ENCODE data around the gene PGAP6. TPM values are rescaled to one million over a fixed set of nuclear protein-coding genes. Genes with fewer than 3 reads are reported as not detected.

The PGAP6 gene, protein sequence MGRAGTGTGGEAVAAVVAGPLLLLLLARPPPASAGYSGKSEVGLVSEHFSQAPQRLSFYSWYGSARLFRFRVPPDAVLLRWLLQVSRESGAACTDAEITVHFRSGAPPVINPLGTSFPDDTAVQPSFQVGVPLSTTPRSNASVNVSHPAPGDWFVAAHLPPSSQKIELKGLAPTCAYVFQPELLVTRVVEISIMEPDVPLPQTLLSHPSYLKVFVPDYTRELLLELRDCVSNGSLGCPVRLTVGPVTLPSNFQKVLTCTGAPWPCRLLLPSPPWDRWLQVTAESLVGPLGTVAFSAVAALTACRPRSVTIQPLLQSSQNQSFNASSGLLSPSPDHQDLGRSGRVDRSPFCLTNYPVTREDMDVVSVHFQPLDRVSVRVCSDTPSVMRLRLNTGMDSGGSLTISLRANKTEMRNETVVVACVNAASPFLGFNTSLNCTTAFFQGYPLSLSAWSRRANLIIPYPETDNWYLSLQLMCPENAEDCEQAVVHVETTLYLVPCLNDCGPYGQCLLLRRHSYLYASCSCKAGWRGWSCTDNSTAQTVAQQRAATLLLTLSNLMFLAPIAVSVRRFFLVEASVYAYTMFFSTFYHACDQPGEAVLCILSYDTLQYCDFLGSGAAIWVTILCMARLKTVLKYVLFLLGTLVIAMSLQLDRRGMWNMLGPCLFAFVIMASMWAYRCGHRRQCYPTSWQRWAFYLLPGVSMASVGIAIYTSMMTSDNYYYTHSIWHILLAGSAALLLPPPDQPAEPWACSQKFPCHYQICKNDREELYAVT
- total RNA-seq = 67.5 and 116 TPM in 2 replicates

GRCh38 chr16:381789-382717 is at the start of gene PGAP6:
Gene PGAP6, minus strand, starts transcription at chr16:381978. Its CDS starts 157 bp downstream, at chr16:381821.

DNA sequence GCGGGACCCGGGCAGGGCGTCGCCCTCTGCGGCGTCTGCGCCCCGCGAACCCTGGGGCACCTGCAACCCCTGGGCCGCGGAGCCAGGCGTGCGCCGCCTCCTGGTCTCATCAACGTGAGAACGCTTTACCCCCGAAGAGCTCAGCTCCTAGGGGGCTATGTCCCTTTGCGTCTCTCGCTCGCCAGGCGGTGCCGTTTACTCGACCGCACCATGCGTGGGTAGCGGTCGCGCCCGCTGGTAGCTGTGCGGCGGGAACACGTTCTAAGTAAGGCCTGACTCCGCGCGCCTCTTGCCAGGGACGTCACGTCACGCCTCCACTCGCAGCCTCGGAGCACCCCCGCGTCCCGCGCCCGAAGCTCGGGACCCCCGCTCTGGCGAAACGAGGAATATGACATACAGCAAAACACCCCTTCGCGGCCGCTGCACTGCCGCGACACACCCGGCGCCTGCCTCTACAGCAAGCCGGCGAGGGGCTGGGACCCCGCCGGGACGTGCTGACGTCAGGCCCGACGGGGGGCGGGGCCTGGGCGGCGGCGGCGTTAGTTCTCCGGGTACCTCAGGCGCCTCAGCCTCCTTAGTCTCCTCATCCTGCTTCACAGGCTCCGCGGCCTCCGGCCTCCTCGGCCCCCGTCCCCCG is 43.4 kb upstream of the PGAP6 start, which contains the start of gene RAB11FIP3:
Gene RAB11FIP3, plus strand, starts transcription at position 568 of the 637 bp plus-strand sequence. CDS start 358 bp downstream, outside the sequence.

DNA sequence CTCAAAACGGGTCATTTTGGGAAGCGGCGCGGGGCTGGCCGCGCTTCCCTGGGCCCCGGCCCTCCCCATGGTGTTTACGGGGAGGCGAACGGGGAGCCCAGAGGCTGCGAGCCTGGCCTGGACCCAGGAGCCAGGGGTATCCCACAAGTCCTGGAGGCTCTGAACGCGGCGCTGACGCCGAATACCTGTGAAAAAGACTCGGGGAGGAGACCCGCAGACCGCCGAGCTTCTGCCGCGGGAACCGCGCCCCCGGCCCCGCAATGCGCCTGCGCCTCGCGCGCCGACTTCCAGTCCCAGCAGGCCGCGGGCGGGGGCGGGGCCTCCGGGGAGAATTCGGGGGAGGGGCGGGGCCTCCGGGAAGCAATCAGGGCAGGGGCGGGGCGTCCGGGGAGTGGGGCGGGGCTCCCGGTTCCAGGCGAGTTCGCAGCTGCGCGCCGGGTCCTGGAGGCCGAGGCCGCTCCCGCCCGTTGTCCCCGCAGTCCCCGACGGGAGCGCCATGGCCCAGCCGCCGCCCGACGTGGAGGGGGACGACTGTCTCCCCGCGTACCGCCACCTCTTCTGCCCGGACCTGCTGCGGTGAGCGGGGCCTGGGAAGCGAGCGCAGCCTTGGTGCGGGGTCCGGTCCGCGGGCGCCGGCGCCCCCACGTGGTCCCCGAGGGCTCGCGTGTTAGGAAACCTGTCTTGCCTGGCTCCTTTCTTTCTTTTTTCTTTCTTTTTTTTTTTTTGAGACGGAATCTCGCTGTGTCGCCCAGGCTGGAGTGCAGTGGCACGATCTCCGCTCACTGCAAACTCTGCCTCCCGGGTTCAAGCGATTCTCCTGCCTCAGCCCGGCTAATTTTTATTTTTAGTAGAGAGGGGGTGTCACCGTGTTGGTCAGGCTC is 19.9 kb upstream of the PGAP6 start, which contains the start of gene DECR2:
Gene DECR2, plus strand, starts transcription at position 418 of the 881 bp plus-strand sequence. Its CDS starts 79 bp downstream, at position 497.

DNA sequence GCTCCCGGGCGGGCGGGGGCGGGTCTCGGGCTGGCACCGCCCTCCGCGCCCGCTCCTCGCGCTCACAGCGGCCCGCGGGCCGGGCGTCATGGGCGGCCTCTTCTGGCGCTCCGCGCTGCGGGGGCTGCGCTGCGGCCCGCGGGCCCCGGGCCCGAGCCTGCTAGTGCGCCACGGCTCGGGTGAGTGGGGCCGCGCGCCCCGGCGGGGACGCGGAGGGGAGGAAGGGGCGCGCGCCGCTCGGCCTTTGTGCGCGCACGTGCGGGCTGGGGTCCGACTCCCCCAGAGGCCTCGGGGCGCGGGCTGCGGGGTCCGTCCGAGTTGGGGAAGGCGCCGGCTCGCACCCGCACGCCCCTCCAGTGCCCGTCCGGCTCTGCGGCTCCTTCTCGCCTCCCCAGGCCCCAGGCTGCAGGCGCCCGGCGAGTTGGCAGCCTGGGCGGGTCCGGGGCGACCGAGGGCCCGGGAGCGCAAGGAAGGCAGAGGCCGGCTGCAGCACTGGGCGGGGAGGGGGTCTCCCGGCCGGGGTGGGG is 15.4 kb upstream of the PGAP6 start, which contains the start of gene NME4:
Gene NME4, plus strand, starts transcription at position 65 of the 527 bp plus-strand sequence. Its CDS starts 24 bp downstream, at position 89.

GRCh38 chr16:370443-370842 is 11.3 kb downstream of the PGAP6 start, which contains the start of gene MRPL28:
Gene MRPL28, minus strand, starts transcription at chr16:370538. Its CDS starts 320 bp downstream, at chr16:370218.

GRCh38 chr16:352547-353403 is 29.0 kb downstream of the PGAP6 start, which contains the start of gene AXIN1:
Gene AXIN1, minus strand, starts transcription at chr16:352723. Its CDS starts 5,698 bp downstream, at chr16:347025.

Other genes starting within 250 kb of the PGAP6 start
- gene NPRL3, start 243.3 kb downstream of the PGAP6 start, total RNA-seq = 28.0 and 51.8 TPM in 2 replicates
- not detected in 2 replicates for gene HBZ, start 229.3 kb downstream of the PGAP6 start, total RNA-seq
- gene HBM, start 216.0 kb downstream of the PGAP6 start, total RNA-seq = not detected in 2 replicates
- gene HBA2, start 209.1 kb downstream of the PGAP6 start, total RNA-seq = not detected in 2 replicates
- gene HBA1, start 205.3 kb downstream of the PGAP6 start, total RNA-seq = not detected in 2 replicates
- 4.9 TPM in 1 of 2 replicates, not detected in the other for gene HBQ1, start 201.5 kb downstream of the PGAP6 start, total RNA-seq
- 24.8 and 34.2 TPM in 2 replicates for gene LUC7L, start 152.5 kb downstream of the PGAP6 start, total RNA-seq
- 77.1 and 163 TPM in 2 replicates for gene FAM234A, start 147.2 kb downstream of the PGAP6 start, total RNA-seq
- 0.33 and 5.2 TPM in 2 replicates for gene RGS11, start 106.0 kb downstream of the PGAP6 start, total RNA-seq
- gene ARHGDIG, start 101.4 kb downstream of the PGAP6 start, total RNA-seq = 0.33 and 0.89 TPM in 2 replicates
- gene PDIA2, start 98.8 kb downstream of the PGAP6 start, total RNA-seq = 0.25 TPM in 1 of 2 replicates, not detected in the other
- 23.5 and 27.3 TPM in 2 replicates for gene AXIN1, start 29.3 kb downstream of the PGAP6 start, total RNA-seq
- gene MRPL28, start 11.4 kb downstream of the PGAP6 start, total RNA-seq = 173 and 194 TPM in 2 replicates
- gene NME4, start 15.2 kb upstream of the PGAP6 start, total RNA-seq = 138 and 142 TPM in 2 replicates
- 23.1 and 55.1 TPM in 2 replicates for gene DECR2, start 19.9 kb upstream of the PGAP6 start, total RNA-seq
- gene RAB11FIP3, start 43.7 kb upstream of the PGAP6 start, total RNA-seq = 23.1 and 40.3 TPM in 2 replicates
- 49.4 and 70.6 TPM in 2 replicates for gene CAPN15, start 145.7 kb upstream of the PGAP6 start, total RNA-seq
- not detected in 2 replicates for gene PRR35, start 178.4 kb upstream of the PGAP6 start, total RNA-seq
- gene NHLRC4, start 185.0 kb upstream of the PGAP6 start, total RNA-seq = 0.65 and 2.0 TPM in 2 replicates
- gene PIGQ, start 188.0 kb upstream of the PGAP6 start, total RNA-seq = 53.0 and 88.0 TPM in 2 replicates
- 21.8 and 22.3 TPM in 2 replicates for gene RAB40C, start 208.1 kb upstream of the PGAP6 start, total RNA-seq
- gene WFIKKN1, start 249.0 kb upstream of the PGAP6 start, total RNA-seq = under 0.01 and 0.13 TPM in 2 replicates